Measurements from ENCODE around the gene SUGCT.

Gene SUGCT

GRCh38 chr7:40676221-40676620 lies 541.4 kb downstream of the SUGCT start:
- TF ChIP-seq USF1 (IDR thresholded peaks at IDR 0.05) (no peak), ZBTB7A (IDR thresholded peaks at IDR 0.05; ENCODE audit: low read depth) (no peak), TAF1 (IDR thresholded peaks at IDR 0.05; ENCODE audit: low read depth) (no peak), NFIC (IDR thresholded peaks at IDR 0.05) (no peak), CREB1 (IDR thresholded peaks at IDR 0.05; ENCODE audit: low read depth) (no peak), FOXM1 (IDR thresholded peaks at IDR 0.05; ENCODE audit: borderline replicate concordance, low read depth) (no peak), EP300 (IDR thresholded peaks at IDR 0.05; ENCODE audit: borderline replicate concordance) (no peak), EGR1 (IDR thresholded peaks at IDR 0.05) (no peak), TEAD4 (IDR thresholded peaks at IDR 0.05) (no peak), TCF12 (IDR thresholded peaks at IDR 0.05; ENCODE audit: low read depth) (no peak), CEBPB (IDR thresholded peaks at IDR 0.05) (no peak), YY1 (IDR thresholded peaks at IDR 0.05; ENCODE audit: low read depth) (no peak), RAD21 (IDR thresholded peaks at IDR 0.05; ENCODE audit: low read depth) (no peak)
- TF ChIP-seq, protein P1, sequence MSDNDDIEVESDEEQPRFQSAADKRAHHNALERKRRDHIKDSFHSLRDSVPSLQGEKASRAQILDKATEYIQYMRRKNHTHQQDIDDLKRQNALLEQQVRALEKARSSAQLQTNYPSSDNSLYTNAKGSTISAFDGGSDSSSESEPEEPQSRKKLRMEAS (IDR thresholded peaks at IDR 0.05): no peak
- TF ChIP-seq, protein P2, sequence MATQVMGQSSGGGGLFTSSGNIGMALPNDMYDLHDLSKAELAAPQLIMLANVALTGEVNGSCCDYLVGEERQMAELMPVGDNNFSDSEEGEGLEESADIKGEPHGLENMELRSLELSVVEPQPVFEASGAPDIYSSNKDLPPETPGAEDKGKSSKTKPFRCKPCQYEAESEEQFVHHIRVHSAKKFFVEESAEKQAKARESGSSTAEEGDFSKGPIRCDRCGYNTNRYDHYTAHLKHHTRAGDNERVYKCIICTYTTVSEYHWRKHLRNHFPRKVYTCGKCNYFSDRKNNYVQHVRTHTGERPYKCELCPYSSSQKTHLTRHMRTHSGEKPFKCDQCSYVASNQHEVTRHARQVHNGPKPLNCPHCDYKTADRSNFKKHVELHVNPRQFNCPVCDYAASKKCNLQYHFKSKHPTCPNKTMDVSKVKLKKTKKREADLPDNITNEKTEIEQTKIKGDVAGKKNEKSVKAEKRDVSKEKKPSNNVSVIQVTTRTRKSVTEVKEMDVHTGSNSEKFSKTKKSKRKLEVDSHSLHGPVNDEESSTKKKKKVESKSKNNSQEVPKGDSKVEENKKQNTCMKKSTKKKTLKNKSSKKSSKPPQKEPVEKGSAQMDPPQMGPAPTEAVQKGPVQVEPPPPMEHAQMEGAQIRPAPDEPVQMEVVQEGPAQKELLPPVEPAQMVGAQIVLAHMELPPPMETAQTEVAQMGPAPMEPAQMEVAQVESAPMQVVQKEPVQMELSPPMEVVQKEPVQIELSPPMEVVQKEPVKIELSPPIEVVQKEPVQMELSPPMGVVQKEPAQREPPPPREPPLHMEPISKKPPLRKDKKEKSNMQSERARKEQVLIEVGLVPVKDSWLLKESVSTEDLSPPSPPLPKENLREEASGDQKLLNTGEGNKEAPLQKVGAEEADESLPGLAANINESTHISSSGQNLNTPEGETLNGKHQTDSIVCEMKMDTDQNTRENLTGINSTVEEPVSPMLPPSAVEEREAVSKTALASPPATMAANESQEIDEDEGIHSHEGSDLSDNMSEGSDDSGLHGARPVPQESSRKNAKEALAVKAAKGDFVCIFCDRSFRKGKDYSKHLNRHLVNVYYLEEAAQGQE (IDR thresholded peaks at IDR 0.05; ENCODE audit: low read depth): no peak

GRCh38 chr7:40680657-40681056 lies 545.9 kb downstream of the SUGCT start:
- TF ChIP-seq RAD21 (IDR thresholded peaks at IDR 0.05; ENCODE audit: low read depth): peak; percentile 27; the same call in 1 of the 2 replicates
- no peak for TF ChIP-seq EGR1 (IDR thresholded peaks at IDR 0.05)

- TF ChIP-seq CREB1 (IDR thresholded peaks at IDR 0.05; ENCODE audit: low read depth): no peak
- TF ChIP-seq, protein P2 (IDR thresholded peaks at IDR 0.05; ENCODE audit: low read depth): no peak
- TF ChIP-seq YY1 (IDR thresholded peaks at IDR 0.05; ENCODE audit: low read depth): no peak
- no peak for TF ChIP-seq ZBTB7A (IDR thresholded peaks at IDR 0.05; ENCODE audit: low read depth)
- no peak for TF ChIP-seq CEBPB (IDR thresholded peaks at IDR 0.05)
- no peak for TF ChIP-seq NFIC (IDR thresholded peaks at IDR 0.05)
- no peak for TF ChIP-seq USF1 (IDR thresholded peaks at IDR 0.05)
- no peak for TF ChIP-seq EP300 (IDR thresholded peaks at IDR 0.05; ENCODE audit: borderline replicate concordance)
- TF ChIP-seq TCF12 (IDR thresholded peaks at IDR 0.05; ENCODE audit: low read depth): no peak
- TF ChIP-seq RAD21 (IDR thresholded peaks at IDR 0.05; ENCODE audit: low read depth): no peak
- TF ChIP-seq, protein P1 (IDR thresholded peaks at IDR 0.05): no peak
These were observed 547.9 kb downstream of the SUGCT start for GRCh38 chr7:40682696-40683095.

- TF ChIP-seq, protein P1 (IDR thresholded peaks at IDR 0.05): no peak
- TF ChIP-seq CREB1 (IDR thresholded peaks at IDR 0.05; ENCODE audit: low read depth) (no peak), FOXM1 (IDR thresholded peaks at IDR 0.05; ENCODE audit: borderline replicate concordance, low read depth) (no peak), USF1 (IDR thresholded peaks at IDR 0.05) (no peak), NFIC (IDR thresholded peaks at IDR 0.05) (no peak), TCF12 (IDR thresholded peaks at IDR 0.05; ENCODE audit: low read depth) (no peak), EGR1 (IDR thresholded peaks at IDR 0.05) (no peak), TAF1 (IDR thresholded peaks at IDR 0.05; ENCODE audit: low read depth) (no peak), TEAD4 (IDR thresholded peaks at IDR 0.05) (no peak), RAD21 (IDR thresholded peaks at IDR 0.05; ENCODE audit: low read depth) (no peak), ZBTB7A (IDR thresholded peaks at IDR 0.05; ENCODE audit: low read depth) (no peak), CEBPB (IDR thresholded peaks at IDR 0.05) (no peak), YY1 (IDR thresholded peaks at IDR 0.05; ENCODE audit: low read depth) (no peak), EP300 (IDR thresholded peaks at IDR 0.05; ENCODE audit: borderline replicate concordance) (no peak)
- TF ChIP-seq, protein P2 (IDR thresholded peaks at IDR 0.05; ENCODE audit: low read depth): no peak
These were observed 559.4 kb downstream of the SUGCT start for GRCh38 chr7:40694026-40694809.

Data from Ishikawa (cell line).